HepG2 (cell line): ENCODE results near the gene FITM2. TPM values are rescaled to one million over a fixed set of nuclear protein-coding genes. Genes with fewer than 3 reads are reported as not detected.

ENCODE experiments used
- AFF4 ChIP-seq: sonication (generic); formaldehyde crosslinking; IDR thresholded peaks from 2 replicates; pipeline ENCODE4 v1.4.0; 2020; ENCODE audit warnings: missing genetic modification reagents
- ATM ChIP-seq: fragments of 450-650 bp; IDR thresholded peaks from 2 replicates; pipeline ENCODE4 v1.7.1; 2017; ENCODE audit warnings: mild to moderate bottlenecking, borderline replicate concordance
- BRD4 ChIP-seq: sonication (generic); formaldehyde crosslinking; IDR thresholded peaks from 2 replicates; pipeline ENCODE4 v1.4.0; 2020; ENCODE audit warnings: missing genetic modification reagents
- FLYWCH1 ChIP-seq: sonication (generic); formaldehyde crosslinking; IDR thresholded peaks from 2 replicates; pipeline ENCODE4 v1.8.1; 2023; ENCODE audit warnings: mild to moderate bottlenecking, missing genetic modification reagents
- ONECUT2 ChIP-seq: sonication (generic); formaldehyde crosslinking; IDR thresholded peaks from 2 replicates; pipeline ENCODE4 v1.4.0; 2020; ENCODE audit warnings: missing genetic modification reagents
- PHF8 ChIP-seq: sonication (generic); formaldehyde crosslinking; IDR thresholded peaks from 2 replicates; pipeline ENCODE4 v1.5.0; 2020; ENCODE audit warnings: missing genetic modification reagents
- POLR2AphosphoS5 ChIP-seq: IDR thresholded peaks from 2 replicates; pipeline ENCODE4 v1.6.1; 2012; ENCODE audit warnings: low read depth, low read length
- SETDB1 ChIP-seq: sonication (generic); formaldehyde crosslinking; IDR thresholded peaks from 2 replicates; pipeline ENCODE4 v1.5.1; 2020; ENCODE audit warnings: missing genetic modification reagents, mild to moderate bottlenecking, borderline replicate concordance
- ZNF292 ChIP-seq: sonication (generic); formaldehyde crosslinking; IDR thresholded peaks from 2 replicates; pipeline ENCODE4 v1.8.1; 2022; ENCODE audit warnings: mild to moderate bottlenecking, low read depth, missing genetic modification reagents, borderline replicate concordance
- ZNF446 ChIP-seq: sonication (generic); formaldehyde crosslinking; IDR thresholded peaks from 2 replicates; pipeline ENCODE4 v1.5.0; 2020; ENCODE audit warnings: mild to moderate bottlenecking, missing genetic modification reagents
- ZNF629 ChIP-seq: sonication (generic); formaldehyde crosslinking; conservative IDR thresholded peaks from 2 replicates; pipeline ENCODE4 v1.5.0; 2020; ENCODE audit warnings: missing genetic modification reagents
- ZNF710 ChIP-seq: sonication (generic); formaldehyde crosslinking; IDR thresholded peaks from 2 replicates; pipeline ENCODE4 v1.5.0; 2020; ENCODE audit warnings: mild to moderate bottlenecking, missing genetic modification reagents, borderline replicate concordance
- polyA plus RNA-seq, 8 experiments: library from polyadenylated mRNA; depleted of rRNA in 3 of 8; stranded (reverse) in 7 of 8; unstranded in 1 of 8; fragments of >200 nt; fragmentation: Illumina TruSeq in 4 of 8; extraction: Trizol in 4 of 8; gene quantifications; 2 replicates each; pipeline versions ENCODE4 v1.2.1 to v1.2.3, GENCODE V29; 2011 to 2016; ENCODE audit warnings: low read depth in 4 of 8, missing spikeins in 1 of 8, mixed read lengths in 1 of 8; ENCODE audit not compliant: insufficient read depth in 1 of 8
- total RNA-seq, 5 experiments: library from RNA; depleted of rRNA; stranded (reverse); fragments of >200 nt; fragmentation: Illumina TruSeq; extraction: Trizol; gene quantifications; 2 replicates each; pipeline ENCODE4 v1.2.3, GENCODE V29; 2016; ENCODE audit warnings: low read depth in 1 of 5
- TF ChIP-seq, protein P1 (sequence below): sonication (generic); formaldehyde crosslinking; IDR thresholded peaks from 2 replicates; pipeline ENCODE4 v1.4.0; 2020; ENCODE audit warnings: missing genetic modification reagents, borderline replicate concordance
- TF ChIP-seq, protein P2 (sequence below): sonication (generic); formaldehyde crosslinking; conservative IDR thresholded peaks from 2 replicates; pipeline ENCODE4 v1.8.0; 2022; ENCODE audit warnings: missing genetic modification reagents
- TF ChIP-seq, protein P3 (sequence below): sonication (generic); formaldehyde crosslinking; IDR thresholded peaks from 2 replicates; pipeline ENCODE4 v1.5.1; 2020; ENCODE audit warnings: missing genetic modification reagents, mild to moderate bottlenecking, borderline replicate concordance
- TF ChIP-seq, protein P4 (sequence below): IDR thresholded peaks from 2 replicates; pipeline ENCODE4 v1.6.1; 2012; ENCODE audit warnings: low read depth, low read length, improper control_type of control experiment

The FITM2 gene
- total and polyA plus RNA-seq, 2 of the 13 experiments (the other 11 are each of a cell fraction or from before 2014, with no cell fraction given): 9.6 to 24.5 TPM

DNA sequence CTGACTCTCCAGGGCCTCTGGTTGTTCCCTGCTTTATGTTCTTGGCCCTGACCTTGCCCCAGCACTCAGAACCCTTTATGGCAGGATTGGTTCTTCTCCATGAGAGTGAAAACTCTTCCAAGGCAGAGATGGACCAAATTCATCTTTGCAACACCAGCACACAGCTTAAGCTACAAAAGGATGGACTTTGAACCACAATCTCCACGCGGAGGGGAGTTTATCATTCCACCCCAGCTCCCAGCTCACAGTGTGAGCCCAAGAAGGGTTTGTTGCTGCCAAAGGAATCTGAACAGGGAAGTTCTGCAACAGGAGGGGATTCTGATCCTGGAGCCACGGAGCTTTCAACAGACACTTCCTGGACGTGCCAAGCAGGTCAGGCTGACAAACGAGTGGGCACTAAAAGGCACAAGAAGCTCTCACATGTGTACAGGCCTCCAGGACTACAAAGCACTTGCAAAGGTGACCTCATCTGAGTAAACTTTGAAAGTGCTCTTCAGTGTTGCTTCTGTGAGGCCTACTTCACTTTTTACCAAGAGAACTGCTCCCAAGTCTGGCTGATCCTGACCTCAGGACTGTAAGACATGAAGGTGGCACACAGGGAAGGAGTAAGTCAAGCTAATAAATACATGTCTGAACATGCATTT is 8.9 kb downstream of the FITM2 start (continued):
- TF ChIP-seq, protein P1, sequence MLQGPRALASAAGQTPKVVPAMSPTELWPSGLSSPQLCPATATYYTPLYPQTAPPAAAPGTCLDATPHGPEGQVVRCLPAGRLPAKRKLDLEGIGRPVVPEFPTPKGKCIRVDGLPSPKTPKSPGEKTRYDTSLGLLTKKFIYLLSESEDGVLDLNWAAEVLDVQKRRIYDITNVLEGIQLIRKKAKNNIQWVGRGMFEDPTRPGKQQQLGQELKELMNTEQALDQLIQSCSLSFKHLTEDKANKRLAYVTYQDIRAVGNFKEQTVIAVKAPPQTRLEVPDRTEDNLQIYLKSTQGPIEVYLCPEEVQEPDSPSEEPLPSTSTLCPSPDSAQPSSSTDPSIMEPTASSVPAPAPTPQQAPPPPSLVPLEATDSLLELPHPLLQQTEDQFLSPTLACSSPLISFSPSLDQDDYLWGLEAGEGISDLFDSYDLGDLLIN (CRISPR knock-in tag): no peak
- no peak for TF ChIP-seq FLYWCH1 (CRISPR knock-in tag)
- TF ChIP-seq ZNF292 (CRISPR knock-in tag): peak; percentile 47; the same call in 1 of the 2 replicates
- TF ChIP-seq ATM: no peak
- TF ChIP-seq, protein P2, sequence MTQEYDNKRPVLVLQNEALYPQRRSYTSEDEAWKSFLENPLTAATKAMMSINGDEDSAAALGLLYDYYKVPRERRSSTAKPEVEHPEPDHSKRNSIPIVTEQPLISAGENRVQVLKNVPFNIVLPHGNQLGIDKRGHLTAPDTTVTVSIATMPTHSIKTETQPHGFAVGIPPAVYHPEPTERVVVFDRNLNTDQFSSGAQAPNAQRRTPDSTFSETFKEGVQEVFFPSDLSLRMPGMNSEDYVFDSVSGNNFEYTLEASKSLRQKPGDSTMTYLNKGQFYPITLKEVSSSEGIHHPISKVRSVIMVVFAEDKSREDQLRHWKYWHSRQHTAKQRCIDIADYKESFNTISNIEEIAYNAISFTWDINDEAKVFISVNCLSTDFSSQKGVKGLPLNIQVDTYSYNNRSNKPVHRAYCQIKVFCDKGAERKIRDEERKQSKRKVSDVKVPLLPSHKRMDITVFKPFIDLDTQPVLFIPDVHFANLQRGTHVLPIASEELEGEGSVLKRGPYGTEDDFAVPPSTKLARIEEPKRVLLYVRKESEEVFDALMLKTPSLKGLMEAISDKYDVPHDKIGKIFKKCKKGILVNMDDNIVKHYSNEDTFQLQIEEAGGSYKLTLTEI (CRISPR knock-in tag): no peak
- TF ChIP-seq PHF8: peak; percentile 72
- no peak for TF ChIP-seq SETDB1
- peak; percentile 72; the same call in 1 of the 2 replicates for TF ChIP-seq ZNF710
- TF ChIP-seq, protein P3, sequence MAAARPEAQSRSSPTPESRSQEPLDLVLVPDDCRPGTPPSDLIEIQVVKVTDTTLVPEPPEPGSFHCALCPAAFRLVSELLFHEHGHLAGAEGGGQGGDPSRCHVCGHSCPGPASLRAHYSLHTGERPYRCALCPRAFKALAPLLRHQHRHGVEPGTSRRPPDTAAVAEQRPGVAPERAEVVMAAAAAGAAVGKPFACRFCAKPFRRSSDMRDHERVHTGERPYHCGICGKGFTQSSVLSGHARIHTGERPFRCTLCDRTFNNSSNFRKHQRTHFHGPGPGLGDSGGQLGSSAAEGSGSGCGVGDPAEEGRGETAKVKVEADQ (CRISPR knock-in tag): no peak
- TF ChIP-seq, protein P4, sequence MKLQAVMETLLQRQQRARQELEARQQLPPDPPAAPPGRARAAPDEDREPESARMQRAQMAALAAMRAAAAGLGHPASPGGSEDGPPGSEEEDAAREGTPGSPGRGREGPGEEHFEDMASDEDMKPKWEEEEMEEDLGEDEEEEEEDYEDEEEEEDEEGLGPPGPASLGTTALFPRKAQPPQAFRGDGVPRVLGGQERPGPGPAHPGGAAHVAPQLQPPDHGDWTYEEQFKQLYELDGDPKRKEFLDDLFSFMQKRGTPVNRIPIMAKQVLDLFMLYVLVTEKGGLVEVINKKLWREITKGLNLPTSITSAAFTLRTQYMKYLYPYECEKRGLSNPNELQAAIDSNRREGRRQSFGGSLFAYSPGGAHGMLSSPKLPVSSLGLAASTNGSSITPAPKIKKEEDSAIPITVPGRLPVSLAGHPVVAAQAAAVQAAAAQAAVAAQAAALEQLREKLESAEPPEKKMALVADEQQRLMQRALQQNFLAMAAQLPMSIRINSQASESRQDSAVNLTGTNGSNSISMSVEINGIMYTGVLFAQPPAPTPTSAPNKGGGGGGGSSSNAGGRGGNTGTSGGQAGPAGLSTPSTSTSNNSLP: 0 out of 2 replicates have a peak, but pooled peaks have one; percentile 6
- peak; percentile 70 for TF ChIP-seq POLR2AphosphoS5
- no peak for TF ChIP-seq ZNF446
- peak; percentile 88; the same call in 1 of the 2 replicates for TF ChIP-seq BRD4
- peak; percentile 61 for TF ChIP-seq ZNF629 (CRISPR knock-in tag)
- no peak for TF ChIP-seq ONECUT2
- no peak; the same call in 1 of the 2 replicates for TF ChIP-seq AFF4 (CRISPR knock-in tag)
